Prostate gland (tissue), 2 donors: ENCODE data around the gene RPUSD2. TPM values are rescaled to one million over a fixed set of nuclear protein-coding genes. Genes with fewer than 3 reads are reported as not detected.

Experiments used
- DNase-seq: peaks from one replicate; pipeline ENCODE4 v3.0.0-alpha.2; 2019; ENCODE audit warnings: low spot score
- H3K27ac ChIP-seq, 2 donors: fragments of 200-600 bp; sonication (generic); 2 replicates each; pipeline ENCODE4 v1.5.1; 2017 to 2019
- H3K27me3 ChIP-seq: fragments of 200-600 bp; sonication (generic); replicated peaks from 2 replicates; pipeline ENCODE4 v1.5.1; 2019; ENCODE audit not compliant: insufficient read depth
- H3K36me3 ChIP-seq, 2 donors: fragments of 200-600 bp; sonication (generic); 1 replicate in 1 of 2; 2 replicates in 1 of 2; pipeline versions ENCODE4 v1.5.1 to v1.8.1; 2017 to 2019
- H3K4me1 ChIP-seq: fragments of 200-600 bp; sonication (generic); replicated peaks from 2 replicates; pipeline ENCODE4 v1.5.1; 2019
- H3K4me3 ChIP-seq, 2 donors: fragments of 200-600 bp; sonication (generic); 2 replicates each; pipeline ENCODE4 v1.5.1; 2017 to 2019
- H3K9me3 ChIP-seq: fragments of 200-600 bp; sonication (generic); 2 replicates; pipeline ENCODE4 v1.5.1; 2017
- CTCF ChIP-seq, 4 experiments: fragments of 200-600 bp in 2 of 4; fragments of 450-650 bp in 2 of 4; sonication (generic) in 2 of 4; IDR thresholded peaks; 1 replicate in 3 of 4; 2 replicates in 1 of 4; pipeline ENCODE4 v1.5.1; 2016 to 2019; ENCODE audit warnings: antibody characterized with exemption in 4 of 4, mild to moderate bottlenecking in 2 of 4, moderate library complexity in 2 of 4
- POLR2A ChIP-seq: fragments of 450-650 bp; IDR thresholded peaks from one replicate; pipeline ENCODE4 v1.6.1; 2016; ENCODE audit warnings: antibody characterized with exemption, mild to moderate bottlenecking
- POLR2AphosphoS5 ChIP-seq: sonication (generic); formaldehyde crosslinking; IDR thresholded peaks from one replicate; pipeline ENCODE4 v1.6.1; 2017; ENCODE audit warnings: antibody characterized with exemption
- WGBS: methylation state at CpG from one replicate; pipeline ENCODE4 v1.1.5; 2018; 5-methylcytosine and 5-hydroxymethylcytosine counted together
- intact Hi-C: fragments of 100-400 bp; cut with DNase I; formaldehyde crosslinking; loops from one replicate; pipeline ENCODE4 v1.14.2; 2022
- total RNA-seq, 2 donors: library from RNA; depleted of rRNA; stranded (reverse); fragments of >200 nt; gene quantifications; one replicate each; pipeline ENCODE4 v1.1.0, GENCODE V29; 2016

The RPUSD2 gene
- total RNA-seq, 2 donors from 2014 or later, result 11.2 to 24.1 TPM

- TF ChIP-seq POLR2AphosphoS5, result no peak
- TF ChIP-seq POLR2A, result no peak
- TF ChIP-seq CTCF (IDR thresholded peaks at IDR 0.05), result no peak
- 12% methylated on average over 5 of the region's 5 CpGs for WGBS
- intact Hi-C loops, result loop anchor here (10.0 kb wide), 1 partner anchor 300 kb away; the partner anchor contains the start of gene VPS18
- no peak overlapping the region for H3K27ac ChIP-seq
- H3K4me1 ChIP-seq, result no peaks in the 10 kb centered on the region
- no peak overlapping the region for H3K4me3 ChIP-seq
- no peak for DNase-seq
- no peaks in the 10 kb centered on the region for H3K9me3 ChIP-seq
- no peaks in the 10 kb centered on the region for H3K36me3 ChIP-seq
- no peaks in the 10 kb centered on the region for H3K27me3 ChIP-seq
Observed at GRCh38 chr15:40595219-40595618, 26.1 kb downstream of the RPUSD2 start.

GRCh38 chr15:40595773-40596172, 26.7 kb downstream of the RPUSD2 start:
- TF ChIP-seq POLR2AphosphoS5 (no peak), POLR2A (no peak)
- DNase-seq, result no peak
- Histone ChIP-seq H3K9me3 (no peaks in the 10 kb centered on the region), H3K4me3 (no peak overlapping the region), H3K36me3 (no peaks in the 10 kb centered on the region), H3K27me3 (no peaks in the 10 kb centered on the region), H3K4me1 (no peaks in the 10 kb centered on the region), H3K27ac (no peak overlapping the region)
- intact Hi-C loops, result loop anchor here (10.0 kb wide), 1 partner anchor 299 kb away; the partner anchor contains the start of gene VPS18
- 56% methylated on average over 5 of the region's 5 CpGs for WGBS

- H3K27me3 ChIP-seq, result no peaks in the 10 kb centered on the region
- H3K4me3 ChIP-seq, result no peak overlapping the region
- H3K4me1 ChIP-seq, result no peaks in the 10 kb centered on the region
- 100% methylated on average over 2 of the region's 2 CpGs for WGBS
- DNase-seq, result no peak
- TF ChIP-seq POLR2AphosphoS5, result no peak
- TF ChIP-seq CTCF (IDR thresholded peaks at IDR 0.05), result no peak
- no peak for TF ChIP-seq POLR2A
- intact Hi-C loops, result loop anchor here (10.0 kb wide), 1 partner anchor 298 kb away; the partner anchor contains the start of gene VPS18
- H3K36me3 ChIP-seq, result no peaks in the 10 kb centered on the region
- H3K27ac ChIP-seq, result no peak overlapping the region
- no peaks in the 10 kb centered on the region for H3K9me3 ChIP-seq
Observed at GRCh38 chr15:40597024-40597423, 27.9 kb downstream of the RPUSD2 start.

GRCh38 chr15:40598126-40598525, 29.0 kb downstream of the RPUSD2 start:
- no peaks in the 10 kb centered on the region for H3K27me3 ChIP-seq
- no peaks in the 10 kb centered on the region for H3K9me3 ChIP-seq
- no peak overlapping the region for H3K4me3 ChIP-seq
- H3K4me1 ChIP-seq, result no peaks in the 10 kb centered on the region
- H3K36me3 ChIP-seq, result no peaks in the 10 kb centered on the region
- DNase-seq, result no peak
- TF ChIP-seq POLR2A, result no peak
- no peak for TF ChIP-seq POLR2AphosphoS5
- no peak for TF ChIP-seq CTCF (IDR thresholded peaks at IDR 0.05)
- intact Hi-C loops, result loop anchor here (10.0 kb wide), 1 partner anchor 297 kb away; the partner anchor contains the start of gene VPS18
- 52% methylated on average over 3 of the region's 3 CpGs for WGBS
- no peak overlapping the region for H3K27ac ChIP-seq

- no peak overlapping the region for H3K4me3 ChIP-seq
- H3K36me3 ChIP-seq, result no peaks in the 10 kb centered on the region
- no peak overlapping the region for H3K27ac ChIP-seq
- 72% methylated on average over 4 of the region's 4 CpGs for WGBS
- no peaks in the 10 kb centered on the region for H3K4me1 ChIP-seq
- DNase-seq, result no peak
- no peak for TF ChIP-seq POLR2A
- no peak for TF ChIP-seq POLR2AphosphoS5
- TF ChIP-seq CTCF (IDR thresholded peaks at IDR 0.05), result no peak
- H3K9me3 ChIP-seq, result no peaks in the 10 kb centered on the region
- H3K27me3 ChIP-seq, result no peaks in the 10 kb centered on the region
- intact Hi-C loops, result loop anchor here (10.0 kb wide), 1 partner anchor 296 kb away; the partner anchor contains the start of gene VPS18
Observed at GRCh38 chr15:40598672-40599071, 29.6 kb downstream of the RPUSD2 start.
